ENCODE measurements around the gene RASA2. TPM values are rescaled to one million over a fixed set of nuclear protein-coding genes. Genes with fewer than 3 reads are reported as not detected.

Gene RASA2
- total and polyA plus RNA-seq, 2 of the 4 experiments (the other 2 are of a cell fraction) = 6.1 to 14.0 TPM

DNA sequence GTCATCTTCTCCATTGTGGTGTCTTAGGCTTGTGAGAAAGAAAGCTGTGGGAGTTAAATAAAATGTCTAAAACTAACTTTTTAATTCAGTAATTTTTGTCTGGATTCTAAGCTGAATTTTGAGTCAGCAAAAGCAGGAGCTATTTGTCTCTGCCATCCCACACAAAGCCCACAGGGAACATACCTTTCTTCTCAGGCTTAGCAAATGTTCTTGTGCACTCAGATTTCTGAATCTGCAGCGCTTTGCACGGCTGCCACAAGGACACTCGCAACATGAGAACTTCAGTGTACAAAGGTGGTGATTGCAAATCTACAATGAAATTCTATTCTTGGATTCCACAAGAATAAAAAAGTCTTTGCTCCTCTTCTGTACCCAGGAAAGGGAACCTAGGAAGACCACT is 163.0 kb downstream of the RASA2 start:
- no peak overlapping the region for H2BK20ac ChIP-seq (ENCODE audit: low read depth, low read length)
- no peak overlapping the region for H4K91ac ChIP-seq (ENCODE audit: insufficient read depth, low read depth, low read length)
- ChIA-PET POLR2A (ENCODE audit: unreplicated experiment) (no interaction called here), CTCF (no interaction called here)
- peaks cover 3% of the 10 kb centered on the region for H3K9me1 ChIP-seq (ENCODE audit: insufficient read depth, low read length)
- no peak overlapping the region for H2AK9ac ChIP-seq (replicated peaks; ENCODE audit: low read depth, low read length, poor library complexity)
- H3K4me1 ChIP-seq (ENCODE audit: control insufficient read depth, insufficient read depth, low read length) = no peaks in the 10 kb centered on the region
- H3K56ac ChIP-seq (ENCODE audit: extremely low read depth, insufficient read depth, low read length) = no peak overlapping the region
- H2BK120ac ChIP-seq (ENCODE audit: low read depth, low read length) = no peak overlapping the region
- no peak overlapping the region for H3K4me2 ChIP-seq (ENCODE audit: low read depth, low read length)
- no peak overlapping the region for H2AFZ ChIP-seq (replicated peaks; ENCODE audit: low read length, poor library complexity)
- no peaks in the 10 kb centered on the region for H3K9me3 ChIP-seq (ENCODE audit: control insufficient read depth, insufficient read depth, low read length)
- intact Hi-C loops (cut with micrococcal nuclease) (loop anchor here (5.0 kb wide), 1 partner anchor 87 kb away; the partner anchor contains the start of gene RNF7), in situ Hi-C loops (cut with MboI; ENCODE audit: low sequenced_read_pairs) (no loop called here), dilution Hi-C loops (cut with HindIII; ENCODE audit: low sequenced_read_pairs, unreplicated experiment) (no loop called here)
- BruUV-seq (replicated peaks) = no TSS peak
- no peaks in the 10 kb centered on the region for H4K20me1 ChIP-seq (ENCODE audit: insufficient read depth, low read length)
- no peak overlapping the region for H2BK15ac ChIP-seq (ENCODE audit: low read depth, low read length)
- WGBS, 2 experiments (ENCODE audit: extremely low coverage in 2 of 2, insufficient read length in 1 of 2) = no CpG with 5 or more reads among the region's 3 CpGs
- H3K9ac ChIP-seq (ENCODE audit: low read depth, low read length) = no peak overlapping the region
- H4K5ac ChIP-seq (ENCODE audit: low read depth, low read length) = no peak overlapping the region
- no peak overlapping the region for H3K18ac ChIP-seq (ENCODE audit: low read depth, low read length)
- no peaks in the 10 kb centered on the region for H3K79me1 ChIP-seq (ENCODE audit: low read depth in 1 of 2, low read length in 2 of 2)
- H3K36me3 ChIP-seq (ENCODE audit: control insufficient read depth, insufficient read depth, low read length) = no peaks in the 10 kb centered on the region
- no peak overlapping the region for H3K14ac ChIP-seq (replicated peaks; ENCODE audit: low read depth, low read length)
- no peak overlapping the region for H3K27ac ChIP-seq (ENCODE audit: insufficient read depth, low read length)
- DNase-seq (no peak), ATAC-seq (ENCODE audit: low read depth) (no peak)
- no peak overlapping the region for H3K4me3 ChIP-seq (ENCODE audit: insufficient read depth, low read depth, low read length)
- H3K23ac ChIP-seq (ENCODE audit: low read depth, low read length) = no peak overlapping the region
- H4K8ac ChIP-seq (ENCODE audit: low read depth in 2 of 2, low read length in 2 of 2) = no peak overlapping the region
- H3K27me3 ChIP-seq (ENCODE audit: control insufficient read depth, insufficient read depth, low read length) = no peaks in the 10 kb centered on the region
- H3K4ac ChIP-seq (ENCODE audit: low read depth, low read length) = no peak overlapping the region
- no peak overlapping the region for H2BK5ac ChIP-seq (ENCODE audit: low read depth, low read length, poor library complexity, severe bottlenecking)
- TF ChIP-seq MAZ (IDR thresholded peaks at IDR 0.05; ENCODE audit: borderline replicate concordance, low read depth, low read length) (no peak), MXI1 (IDR thresholded peaks at IDR 0.05; ENCODE audit: borderline replicate concordance, low read depth, low read length) (no peak), MAFK (IDR thresholded peaks at IDR 0.05; ENCODE audit: low read depth, low read length) (no peak), NFE2L2 (IDR thresholded peaks at IDR 0.05; ENCODE audit: low read depth, low read length) (no peak), RAD21 (IDR thresholded peaks at IDR 0.05; ENCODE audit: low read length) (no peak), CHD1 (IDR thresholded peaks at IDR 0.05; ENCODE audit: low read depth, low read length) (no peak), POLR2A (IDR thresholded peaks at IDR 0.05; ENCODE audit: low read depth, low read length) (no peak), CEBPB (IDR thresholded peaks at IDR 0.05; ENCODE audit: low read depth, low read length) (no peak), RCOR1 (IDR thresholded peaks at IDR 0.05; ENCODE audit: insufficient replicate concordance, low read length) (no peak), SMC3 (IDR thresholded peaks at IDR 0.05; ENCODE audit: low read depth, low read length) (no peak), RFX5 (IDR thresholded peaks at IDR 0.05; ENCODE audit: low read depth, low read length) (no peak)
- TF ChIP-seq, protein P1, sequence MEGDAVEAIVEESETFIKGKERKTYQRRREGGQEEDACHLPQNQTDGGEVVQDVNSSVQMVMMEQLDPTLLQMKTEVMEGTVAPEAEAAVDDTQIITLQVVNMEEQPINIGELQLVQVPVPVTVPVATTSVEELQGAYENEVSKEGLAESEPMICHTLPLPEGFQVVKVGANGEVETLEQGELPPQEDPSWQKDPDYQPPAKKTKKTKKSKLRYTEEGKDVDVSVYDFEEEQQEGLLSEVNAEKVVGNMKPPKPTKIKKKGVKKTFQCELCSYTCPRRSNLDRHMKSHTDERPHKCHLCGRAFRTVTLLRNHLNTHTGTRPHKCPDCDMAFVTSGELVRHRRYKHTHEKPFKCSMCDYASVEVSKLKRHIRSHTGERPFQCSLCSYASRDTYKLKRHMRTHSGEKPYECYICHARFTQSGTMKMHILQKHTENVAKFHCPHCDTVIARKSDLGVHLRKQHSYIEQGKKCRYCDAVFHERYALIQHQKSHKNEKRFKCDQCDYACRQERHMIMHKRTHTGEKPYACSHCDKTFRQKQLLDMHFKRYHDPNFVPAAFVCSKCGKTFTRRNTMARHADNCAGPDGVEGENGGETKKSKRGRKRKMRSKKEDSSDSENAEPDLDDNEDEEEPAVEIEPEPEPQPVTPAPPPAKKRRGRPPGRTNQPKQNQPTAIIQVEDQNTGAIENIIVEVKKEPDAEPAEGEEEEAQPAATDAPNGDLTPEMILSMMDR (conservative IDR thresholded peaks at IDR 0.05; ENCODE audit: low read depth, low read length) = no peak
- TF ChIP-seq, protein P2, sequence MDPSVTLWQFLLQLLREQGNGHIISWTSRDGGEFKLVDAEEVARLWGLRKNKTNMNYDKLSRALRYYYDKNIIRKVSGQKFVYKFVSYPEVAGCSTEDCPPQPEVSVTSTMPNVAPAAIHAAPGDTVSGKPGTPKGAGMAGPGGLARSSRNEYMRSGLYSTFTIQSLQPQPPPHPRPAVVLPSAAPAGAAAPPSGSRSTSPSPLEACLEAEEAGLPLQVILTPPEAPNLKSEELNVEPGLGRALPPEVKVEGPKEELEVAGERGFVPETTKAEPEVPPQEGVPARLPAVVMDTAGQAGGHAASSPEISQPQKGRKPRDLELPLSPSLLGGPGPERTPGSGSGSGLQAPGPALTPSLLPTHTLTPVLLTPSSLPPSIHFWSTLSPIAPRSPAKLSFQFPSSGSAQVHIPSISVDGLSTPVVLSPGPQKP (IDR thresholded peaks at IDR 0.05; ENCODE audit: borderline replicate concordance, low read depth, low read length) = no peak
- H2AK5ac ChIP-seq (ENCODE audit: low read depth, low read length) = no peak overlapping the region
